Tibial artery (tissue), 4 donors: ENCODE data around the gene SORCS3.

ENCODE experiments used
- DNase-seq, 2 donors: peaks; one replicate each; pipeline ENCODE4 v3.0.0-alpha.2; 2019
- H3K27ac ChIP-seq, 2 donors: fragments of 200-600 bp; sonication (generic) in 1 of 2; 1 replicate in 1 of 2; 2 replicates in 1 of 2; pipeline ENCODE4 v1.5.1; 2018 to 2019; ENCODE audit warnings: mild to moderate bottlenecking in 1 of 2
- H3K27me3 ChIP-seq, 2 donors: fragments of 200-600 bp; sonication (generic) in 1 of 2; one replicate each; pipeline versions ENCODE4 v1.5.1 to v1.6.0; 2016 to 2019
- H3K36me3 ChIP-seq, 3 donors: fragments of 200-600 bp; sonication (generic) in 2 of 3; one replicate each; pipeline ENCODE4 v1.5.1; 2016 to 2019; ENCODE audit warnings: mild to moderate bottlenecking in 2 of 3
- H3K4me1 ChIP-seq, 4 donors: fragments of 200-600 bp; sonication (generic) in 2 of 4; 1 replicate in 3 of 4; 2 replicates in 1 of 4; pipeline ENCODE4 v1.5.1; 2016 to 2019
- H3K4me3 ChIP-seq, 2 donors: fragments of 200-600 bp; sonication (generic) in 1 of 2; 1 replicate in 1 of 2; 2 replicates in 1 of 2; pipeline ENCODE4 v1.5.1; 2018 to 2019; ENCODE audit warnings: mild to moderate bottlenecking in 2 of 2
- H3K9me3 ChIP-seq, 3 donors: fragments of 200-600 bp; sonication (generic) in 1 of 3; one replicate each; pipeline ENCODE4 v1.5.1; 2016 to 2019
- intact Hi-C: fragments of 100-400 bp; cut with DNase I; formaldehyde crosslinking; loops from one replicate; pipeline ENCODE4 v1.15.0; 2023; ENCODE audit warnings: low total_unique reads
- TF ChIP-seq, protein P1 (sequence below), 2 experiments: fragments of 200-600 bp in 1 of 2; fragments of 450-650 bp in 1 of 2; IDR thresholded peaks; one replicate each; pipeline ENCODE4 v1.5.1; 2017 to 2019; ENCODE audit warnings: antibody characterized with exemption in 2 of 2, mild to moderate bottlenecking in 1 of 2, moderate library complexity in 1 of 2

Gene SORCS3

DNA sequence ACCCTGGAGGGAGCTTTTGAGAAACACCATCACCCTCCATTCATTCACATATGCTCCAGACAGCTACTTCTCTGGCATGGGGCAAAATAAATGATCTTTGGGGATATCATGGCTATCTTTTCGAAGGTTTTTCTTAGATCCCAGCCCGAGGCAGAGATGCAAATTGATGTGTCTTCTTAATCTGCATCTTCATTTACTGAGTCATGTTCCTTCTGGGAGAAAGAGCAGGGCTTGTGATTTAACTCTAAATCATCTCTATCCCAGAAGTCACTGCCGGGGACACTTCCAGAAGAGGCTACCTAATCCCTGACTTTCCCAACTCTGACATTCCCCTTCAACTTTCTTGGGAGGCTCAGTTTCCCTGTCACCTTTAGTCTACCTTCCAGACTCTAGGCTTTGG lies 90.1 kb downstream of the SORCS3 start:
- TF ChIP-seq, protein P1, sequence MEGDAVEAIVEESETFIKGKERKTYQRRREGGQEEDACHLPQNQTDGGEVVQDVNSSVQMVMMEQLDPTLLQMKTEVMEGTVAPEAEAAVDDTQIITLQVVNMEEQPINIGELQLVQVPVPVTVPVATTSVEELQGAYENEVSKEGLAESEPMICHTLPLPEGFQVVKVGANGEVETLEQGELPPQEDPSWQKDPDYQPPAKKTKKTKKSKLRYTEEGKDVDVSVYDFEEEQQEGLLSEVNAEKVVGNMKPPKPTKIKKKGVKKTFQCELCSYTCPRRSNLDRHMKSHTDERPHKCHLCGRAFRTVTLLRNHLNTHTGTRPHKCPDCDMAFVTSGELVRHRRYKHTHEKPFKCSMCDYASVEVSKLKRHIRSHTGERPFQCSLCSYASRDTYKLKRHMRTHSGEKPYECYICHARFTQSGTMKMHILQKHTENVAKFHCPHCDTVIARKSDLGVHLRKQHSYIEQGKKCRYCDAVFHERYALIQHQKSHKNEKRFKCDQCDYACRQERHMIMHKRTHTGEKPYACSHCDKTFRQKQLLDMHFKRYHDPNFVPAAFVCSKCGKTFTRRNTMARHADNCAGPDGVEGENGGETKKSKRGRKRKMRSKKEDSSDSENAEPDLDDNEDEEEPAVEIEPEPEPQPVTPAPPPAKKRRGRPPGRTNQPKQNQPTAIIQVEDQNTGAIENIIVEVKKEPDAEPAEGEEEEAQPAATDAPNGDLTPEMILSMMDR (IDR thresholded peaks at IDR 0.05) = no peak
- H3K4me1 ChIP-seq = no peaks in the 10 kb centered on the region
- no peak overlapping the region for H3K27ac ChIP-seq
- DNase-seq = no peak
- H3K36me3 ChIP-seq = no peaks in the 10 kb centered on the region
- intact Hi-C loops = no loop called here
- peaks cover 0 to 12% of the 10 kb centered on the region in 2 donors for H3K27me3 ChIP-seq
- H3K9me3 ChIP-seq = no peaks in the 10 kb centered on the region
- no peak overlapping the region for H3K4me3 ChIP-seq

GRCh38 chr10:104732222-104732621 lies 91.1 kb downstream of the SORCS3 start:
- no peaks in the 10 kb centered on the region for H3K36me3 ChIP-seq
- DNase-seq = no peak
- H3K9me3 ChIP-seq = no peaks in the 10 kb centered on the region
- no peak overlapping the region for H3K4me3 ChIP-seq
- H3K27ac ChIP-seq = no peak overlapping the region
- intact Hi-C loops = no loop called here
- peaks cover 0 to 12% of the 10 kb centered on the region in 2 donors for H3K27me3 ChIP-seq
- H3K4me1 ChIP-seq = no peaks in the 10 kb centered on the region
- TF ChIP-seq, protein P1 (IDR thresholded peaks at IDR 0.05) = no peak

GRCh38 chr10:104734433-104734832 lies 93.3 kb downstream of the SORCS3 start:
- TF ChIP-seq, protein P1 (IDR thresholded peaks at IDR 0.05) = no peak
- Histone ChIP-seq H3K27ac (no peak overlapping the region), H3K9me3 (no peaks in the 10 kb centered on the region), H3K36me3 (no peaks in the 10 kb centered on the region), H3K4me3 (no peak overlapping the region), H3K4me1 (no peaks in the 10 kb centered on the region), H3K27me3 (peaks cover 0 to 12% of the 10 kb centered on the region in 2 donors)
- DNase-seq = no peak
- intact Hi-C loops = no loop called here

- Histone ChIP-seq H3K9me3 (no peaks in the 10 kb centered on the region), H3K36me3 (no peaks in the 10 kb centered on the region), H3K27ac (no peak overlapping the region), H3K4me1 (no peaks in the 10 kb centered on the region), H3K4me3 (no peak overlapping the region), H3K27me3 (peaks cover 0 to 12% of the 10 kb centered on the region in 2 donors)
- TF ChIP-seq, protein P1 (IDR thresholded peaks at IDR 0.05) = no peak
- intact Hi-C loops = no loop called here
- no peak for DNase-seq
Measured at GRCh38 chr10:104735036-104735756, 94.1 kb downstream of the SORCS3 start.

DNA sequence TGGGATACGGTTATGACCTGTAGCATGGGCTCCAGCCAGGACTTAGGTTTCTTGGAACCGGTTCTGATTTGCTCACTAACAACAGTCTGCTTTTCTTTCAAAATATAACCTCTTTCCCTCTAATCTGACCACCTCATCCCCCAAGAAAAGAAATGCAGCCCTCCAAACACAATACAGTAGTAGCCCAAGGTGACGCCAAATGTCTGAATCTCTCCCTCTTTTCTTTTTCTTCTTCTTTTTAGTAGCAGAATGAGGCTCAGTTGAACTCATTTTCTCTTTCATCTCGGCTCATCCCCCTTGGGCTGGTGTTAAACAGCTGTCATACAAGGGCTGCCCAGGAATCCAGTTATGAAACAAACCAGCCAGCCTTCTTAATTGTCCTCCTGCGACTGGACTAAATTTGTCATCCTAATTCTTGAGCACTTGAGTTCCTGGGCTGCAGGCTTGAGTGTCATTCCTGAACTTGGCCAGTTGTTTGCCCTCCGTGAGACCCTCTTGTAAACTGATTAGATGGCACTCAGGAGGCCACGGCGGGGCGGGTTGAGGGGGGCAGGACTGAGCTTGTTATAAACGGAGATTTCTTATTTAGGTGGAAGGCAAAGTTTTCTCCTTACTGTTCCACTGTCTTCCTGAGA lies 94.8 kb downstream of the SORCS3 start:
- Histone ChIP-seq H3K4me3 (no peak overlapping the region), H3K27ac (no peak overlapping the region), H3K27me3 (peaks cover 0 to 12% of the 10 kb centered on the region in 2 donors), H3K4me1 (no peaks in the 10 kb centered on the region), H3K9me3 (no peaks in the 10 kb centered on the region), H3K36me3 (no peaks in the 10 kb centered on the region)
- no peak for DNase-seq
- intact Hi-C loops = no loop called here
- TF ChIP-seq, protein P1 (IDR thresholded peaks at IDR 0.05) = no peak
